ENCODE data around the gene CCDC107.

The CCDC107 gene

GRCh38 chr9:35691334-35691650, 33.2 kb downstream of the CCDC107 start:
- TF ChIP-seq POLR2AphosphoS5 (IDR thresholded peaks at IDR 0.05; ENCODE audit: low read depth, low read length) (no peak), FOXP2 (optimal IDR thresholded peaks at IDR 0.05; ENCODE audit: borderline replicate concordance, extremely low read depth, extremely low read length, insufficient read depth) (no peak), REST (IDR thresholded peaks at IDR 0.05; ENCODE audit: insufficient read depth in 1 of 2, low read depth in 2 of 2, low read length in 2 of 2) (no peak), SIN3A (IDR thresholded peaks at IDR 0.05; ENCODE audit: borderline replicate concordance, insufficient read depth, low read length) (no peak), TAF1 (IDR thresholded peaks at IDR 0.05; ENCODE audit: borderline replicate concordance, insufficient read depth, low read length) (no peak)

GRCh38 chr9:35691757-35692301, 33.7 kb downstream of the CCDC107 start:
- TF ChIP-seq POLR2AphosphoS5 (IDR thresholded peaks at IDR 0.05; ENCODE audit: low read depth, low read length), result no peak
- TF ChIP-seq FOXP2 (optimal IDR thresholded peaks at IDR 0.05; ENCODE audit: borderline replicate concordance, extremely low read depth, extremely low read length, insufficient read depth), result no peak
- no peak for TF ChIP-seq TAF1 (IDR thresholded peaks at IDR 0.05; ENCODE audit: borderline replicate concordance, insufficient read depth, low read length)
- no peak for TF ChIP-seq REST (IDR thresholded peaks at IDR 0.05; ENCODE audit: insufficient read depth in 1 of 2, low read depth in 2 of 2, low read length in 2 of 2)

GRCh38 chr9:35695943-35696401, 37.9 kb downstream of the CCDC107 start:
- TF ChIP-seq POLR2AphosphoS5 (IDR thresholded peaks at IDR 0.05; ENCODE audit: low read depth, low read length) (0 out of 2 replicates have a peak, but pooled peaks have one; percentile 19), SIN3A (IDR thresholded peaks at IDR 0.05; ENCODE audit: borderline replicate concordance, insufficient read depth, low read length) (no peak)

- TF ChIP-seq TAF1 (IDR thresholded peaks at IDR 0.05; ENCODE audit: borderline replicate concordance, insufficient read depth, low read length) (no peak), POLR2AphosphoS5 (IDR thresholded peaks at IDR 0.05; ENCODE audit: low read depth, low read length) (no peak; the same call in 1 of the 2 replicates), FOXP2 (optimal IDR thresholded peaks at IDR 0.05; ENCODE audit: borderline replicate concordance, extremely low read depth, extremely low read length, insufficient read depth) (no peak), SIN3A (IDR thresholded peaks at IDR 0.05; ENCODE audit: borderline replicate concordance, insufficient read depth, low read length) (no peak), REST (IDR thresholded peaks at IDR 0.05; ENCODE audit: insufficient read depth in 1 of 2, low read depth in 2 of 2, low read length in 2 of 2) (no peak)
Measured at GRCh38 chr9:35696520-35697215, 38.6 kb downstream of the CCDC107 start.

GRCh38 chr9:35697486-35697885, 39.4 kb downstream of the CCDC107 start:
- TF ChIP-seq REST (IDR thresholded peaks at IDR 0.05; ENCODE audit: insufficient read depth in 1 of 2, low read depth in 2 of 2, low read length in 2 of 2) (no peak), FOXP2 (optimal IDR thresholded peaks at IDR 0.05; ENCODE audit: borderline replicate concordance, extremely low read depth, extremely low read length, insufficient read depth) (no peak)

Measured in PFSK-1 (cell line).